Measurements from ENCODE around the gene DYNC1I2. TPM values are rescaled to one million over a fixed set of nuclear protein-coding genes. Genes with fewer than 3 reads are reported as not detected.

DYNC1I2 gene
- total RNA-seq, 4 donors from 2014 or later: 99.6 to 116 (median 113) TPM

GRCh38 chr2:171741189-171741588 lies 53.9 kb downstream of the DYNC1I2 start:
- Histone ChIP-seq H3K4me1 (no peaks in the 10 kb centered on the region), H3K36me3 (peaks cover 0 to 81% (median 0%) of the 10 kb centered on the region in 3 donors), H3K9me3 (no peaks in the 10 kb centered on the region), H3K27me3 (no peaks in the 10 kb centered on the region), H3K27ac (no peak overlapping the region), H3K4me3 (no peak overlapping the region)
- DNase-seq (ENCODE audit: low spot score in 2 of 2): no peak
- 60 to 66% methylated on average over 2 of the region's 2 CpGs for WGBS, 2 donors
- TF ChIP-seq EP300 (IDR thresholded peaks at IDR 0.05) (no peak), POLR2A (IDR thresholded peaks at IDR 0.05) (no peak)

GRCh38 chr2:171742760-171743159 lies 55.5 kb downstream of the DYNC1I2 start:
- DNase-seq (ENCODE audit: low spot score in 2 of 2): no peak
- peaks cover 0 to 81% (median 0%) of the 10 kb centered on the region in 3 donors for H3K36me3 ChIP-seq
- no peak overlapping the region for H3K27ac ChIP-seq
- no peaks in the 10 kb centered on the region for H3K9me3 ChIP-seq
- H3K4me1 ChIP-seq: no peaks in the 10 kb centered on the region
- H3K27me3 ChIP-seq: no peaks in the 10 kb centered on the region
- WGBS, 2 donors: 65 to 69% methylated on average over 1 of the region's 1 CpG
- TF ChIP-seq, protein P1, sequence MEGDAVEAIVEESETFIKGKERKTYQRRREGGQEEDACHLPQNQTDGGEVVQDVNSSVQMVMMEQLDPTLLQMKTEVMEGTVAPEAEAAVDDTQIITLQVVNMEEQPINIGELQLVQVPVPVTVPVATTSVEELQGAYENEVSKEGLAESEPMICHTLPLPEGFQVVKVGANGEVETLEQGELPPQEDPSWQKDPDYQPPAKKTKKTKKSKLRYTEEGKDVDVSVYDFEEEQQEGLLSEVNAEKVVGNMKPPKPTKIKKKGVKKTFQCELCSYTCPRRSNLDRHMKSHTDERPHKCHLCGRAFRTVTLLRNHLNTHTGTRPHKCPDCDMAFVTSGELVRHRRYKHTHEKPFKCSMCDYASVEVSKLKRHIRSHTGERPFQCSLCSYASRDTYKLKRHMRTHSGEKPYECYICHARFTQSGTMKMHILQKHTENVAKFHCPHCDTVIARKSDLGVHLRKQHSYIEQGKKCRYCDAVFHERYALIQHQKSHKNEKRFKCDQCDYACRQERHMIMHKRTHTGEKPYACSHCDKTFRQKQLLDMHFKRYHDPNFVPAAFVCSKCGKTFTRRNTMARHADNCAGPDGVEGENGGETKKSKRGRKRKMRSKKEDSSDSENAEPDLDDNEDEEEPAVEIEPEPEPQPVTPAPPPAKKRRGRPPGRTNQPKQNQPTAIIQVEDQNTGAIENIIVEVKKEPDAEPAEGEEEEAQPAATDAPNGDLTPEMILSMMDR (IDR thresholded peaks at IDR 0.05): no peak
- TF ChIP-seq POLR2A (IDR thresholded peaks at IDR 0.05) (no peak), EP300 (IDR thresholded peaks at IDR 0.05) (no peak)
- no peak overlapping the region for H3K4me3 ChIP-seq

GRCh38 chr2:171745141-171745540 lies 57.9 kb downstream of the DYNC1I2 start:
- H3K4me1 ChIP-seq: no peaks in the 10 kb centered on the region
- no peak overlapping the region for H3K27ac ChIP-seq
- no peak for DNase-seq (ENCODE audit: low spot score in 2 of 2)
- WGBS, 2 donors: 44 to 76% methylated on average over 1 of the region's 1 CpG
- TF ChIP-seq EP300 (IDR thresholded peaks at IDR 0.05): no peak
- TF ChIP-seq, protein P1 (IDR thresholded peaks at IDR 0.05): no peak
- no peak for TF ChIP-seq POLR2A (IDR thresholded peaks at IDR 0.05)
- H3K27me3 ChIP-seq: no peaks in the 10 kb centered on the region
- peaks cover 0 to 89% (median 0%) of the 10 kb centered on the region in 3 donors for H3K36me3 ChIP-seq
- H3K4me3 ChIP-seq: no peak overlapping the region
- H3K9me3 ChIP-seq: no peaks in the 10 kb centered on the region

DNA sequence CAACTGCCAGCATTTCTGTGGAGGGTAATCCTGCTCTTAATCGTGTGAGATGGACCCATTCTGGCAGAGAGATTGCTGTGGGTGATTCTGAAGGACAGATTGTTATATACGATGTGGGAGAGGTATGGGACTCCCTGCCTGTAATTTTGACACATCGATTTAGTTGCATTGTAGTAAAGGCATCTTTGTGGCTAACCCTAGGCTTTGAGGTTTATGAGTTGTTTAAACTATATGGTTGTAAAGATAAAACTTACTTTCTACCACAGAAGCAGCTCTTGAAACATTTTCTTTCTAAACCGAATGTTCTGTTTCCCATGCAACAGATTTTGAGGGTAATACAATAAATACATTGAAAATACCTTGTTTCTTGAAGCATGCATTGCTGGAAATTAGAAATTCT lies 58.5 kb downstream of the DYNC1I2 start:
- TF ChIP-seq EP300 (IDR thresholded peaks at IDR 0.05) (no peak), POLR2A (IDR thresholded peaks at IDR 0.05) (no peak)
- TF ChIP-seq, protein P1 (IDR thresholded peaks at IDR 0.05): no peak
- no peak overlapping the region for H3K4me3 ChIP-seq
- H3K27ac ChIP-seq: no peak overlapping the region
- 82 to 90% methylated on average over 4 of the region's 4 CpGs for WGBS, 2 donors
- peaks cover 0 to 92% (median 0%) of the 10 kb centered on the region in 3 donors for H3K36me3 ChIP-seq
- H3K27me3 ChIP-seq: no peaks in the 10 kb centered on the region
- no peaks in the 10 kb centered on the region for H3K9me3 ChIP-seq
- DNase-seq (ENCODE audit: low spot score in 2 of 2): no peak
- H3K4me1 ChIP-seq: no peaks in the 10 kb centered on the region

DNA sequence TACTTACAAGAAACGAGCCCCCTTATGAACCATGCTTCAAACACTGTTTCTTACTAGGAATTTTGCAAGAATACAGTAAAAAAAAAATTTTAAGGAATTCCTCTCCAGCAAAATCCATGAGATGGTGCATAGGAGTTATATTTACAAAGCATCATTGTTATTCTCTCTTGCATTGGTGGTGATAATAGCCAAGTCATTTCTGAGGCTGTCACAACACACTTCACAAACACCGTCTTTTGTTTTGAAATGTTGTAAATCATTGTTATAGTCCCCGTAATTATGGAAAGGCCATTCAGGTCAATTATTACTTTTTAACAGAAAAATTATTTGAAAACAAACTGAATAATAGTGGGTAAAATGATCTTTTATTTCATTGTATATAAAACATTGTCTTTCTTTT lies 60.1 kb downstream of the DYNC1I2 start:
- no peaks in the 10 kb centered on the region for H3K4me1 ChIP-seq
- no peak overlapping the region for H3K27ac ChIP-seq
- H3K4me3 ChIP-seq: no peak overlapping the region
- H3K27me3 ChIP-seq: no peaks in the 10 kb centered on the region
- H3K36me3 ChIP-seq: peaks cover 0 to 93% (median 0%) of the 10 kb centered on the region in 3 donors
- 46 to 64% methylated on average over 3 of the region's 3 CpGs for WGBS, 2 donors
- no peak for TF ChIP-seq POLR2A (IDR thresholded peaks at IDR 0.05)
- TF ChIP-seq, protein P1 (IDR thresholded peaks at IDR 0.05): no peak
- no peak for TF ChIP-seq EP300 (IDR thresholded peaks at IDR 0.05)
- no peak for DNase-seq (ENCODE audit: low spot score in 2 of 2)
- no peaks in the 10 kb centered on the region for H3K9me3 ChIP-seq

Data from tibial nerve (tissue), 4 donors.